Measurements from ENCODE around the gene CSAG2.

CSAG2 gene

DNA sequence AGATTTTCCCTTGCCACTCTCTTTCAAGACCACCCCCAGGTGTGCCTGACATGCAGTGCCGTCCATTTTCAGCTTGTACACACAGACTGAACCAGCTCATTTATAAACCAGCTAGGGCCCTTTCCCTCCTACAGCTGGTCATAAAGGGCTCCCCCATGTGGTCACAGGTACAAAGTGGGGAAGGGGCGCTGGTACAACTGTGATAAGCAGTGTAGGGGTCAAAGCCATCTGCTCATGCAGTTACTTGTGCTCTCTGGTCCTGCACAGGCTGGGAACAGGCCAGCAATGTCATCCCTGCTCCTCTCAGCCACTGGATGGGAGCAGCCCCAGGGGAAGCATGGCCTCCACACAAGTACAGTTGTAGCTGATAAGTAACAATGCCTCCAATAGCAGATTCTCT is 50.8 kb downstream of the CSAG2 start:
- no peak for FAIRE-seq

All from G401.6 (cell line).